ENCODE data around the gene CHST11. TPM values are rescaled to one million over a fixed set of nuclear protein-coding genes. Genes with fewer than 3 reads are reported as not detected.

The CHST11 gene
- total and polyA plus RNA-seq, 9 of the 15 experiments (the other 6 are each of a cell fraction or from before 2014, with no cell fraction given): 2.3 to 38.7 (median 15.0) TPM

- FAIRE-seq (no peak), ATAC-seq (no peak), DNase-seq (ENCODE audit: extremely low read depth in 1 of 4, low spot score in 3 of 4) (no peak)
- WGBS (ENCODE audit: insufficient coverage, low coverage, missing lambda C conversion rate): 89% methylated on average over 5 of the region's 5 CpGs
- H3K79me2 ChIP-seq (ENCODE audit: control insufficient read depth, insufficient read depth, low read length): peaks cover 56% of the 10 kb centered on the region
- POLR2A ChIA-PET: interaction anchor here (1.0 to 1.2 kb wide), 3 partner anchors 8 to 45 kb away, joined by 3 read pairs; no protein-coding TSS in a partner anchor
- BruUV-seq (replicated peaks): no TSS peak
- H3K36me3 ChIP-seq (ENCODE audit: control insufficient read depth, insufficient read depth, low read length): peaks cover 5% of the 10 kb centered on the region; the same call in 1 of the 3 replicates
- H3K4me2 ChIP-seq (ENCODE audit: insufficient read depth, low read length): no peak overlapping the region
- no peak overlapping the region for H3K4me3 ChIP-seq
- H4K20me1 ChIP-seq (replicated peaks; ENCODE audit: control insufficient read depth, insufficient read depth, low read length): 0 out of 2 replicates have a peak, but pooled peaks cover 8% of the 10 kb centered on the region
- H3K4me1 ChIP-seq (replicated peaks in 1 of 2; ENCODE audit: control insufficient read depth in 2 of 2, insufficient read depth in 2 of 2, low read length in 2 of 2): peaks cover 0 to 3% of the 10 kb centered on the region in 2 experiments; a peak in 2 of 5 replicates
- no peaks in the 10 kb centered on the region for H3K9me1 ChIP-seq (ENCODE audit: control insufficient read depth, insufficient read depth, low read length)
- in situ Hi-C loops (cut with MboI) (no loop called here), intact Hi-C loops (cut with micrococcal nuclease) (no loop called here)
- TF ChIP-seq GATAD2B (IDR thresholded peaks at IDR 0.05; ENCODE audit: borderline replicate concordance): no peak
- no peak for TF ChIP-seq CCNT2 (IDR thresholded peaks at IDR 0.05; ENCODE audit: borderline replicate concordance, extremely low read depth, insufficient read length, low read depth, low read length)
- TF ChIP-seq SREBF2 (CRISPR knock-in tag; IDR thresholded peaks at IDR 0.05): no peak
- no peak for TF ChIP-seq ZNF324 (CRISPR knock-in tag; IDR thresholded peaks at IDR 0.05)
- TF ChIP-seq, protein P1, sequence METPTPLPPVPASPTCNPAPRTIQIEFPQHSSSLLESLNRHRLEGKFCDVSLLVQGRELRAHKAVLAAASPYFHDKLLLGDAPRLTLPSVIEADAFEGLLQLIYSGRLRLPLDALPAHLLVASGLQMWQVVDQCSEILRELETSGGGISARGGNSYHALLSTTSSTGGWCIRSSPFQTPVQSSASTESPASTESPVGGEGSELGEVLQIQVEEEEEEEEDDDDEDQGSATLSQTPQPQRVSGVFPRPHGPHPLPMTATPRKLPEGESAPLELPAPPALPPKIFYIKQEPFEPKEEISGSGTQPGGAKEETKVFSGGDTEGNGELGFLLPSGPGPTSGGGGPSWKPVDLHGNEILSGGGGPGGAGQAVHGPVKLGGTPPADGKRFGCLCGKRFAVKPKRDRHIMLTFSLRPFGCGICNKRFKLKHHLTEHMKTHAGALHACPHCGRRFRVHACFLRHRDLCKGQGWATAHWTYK (CRISPR knock-in tag; IDR thresholded peaks at IDR 0.05): no peak
- TF ChIP-seq ZNF740 (CRISPR knock-in tag; IDR thresholded peaks at IDR 0.05): no peak
- no peak for TF ChIP-seq ZNF740 (tag; IDR thresholded peaks at IDR 0.05)
- H3K9ac ChIP-seq (ENCODE audit: insufficient read depth in 1 of 2, low read depth in 2 of 2, low read length in 2 of 2): no peak overlapping the region
- H3K27me3 ChIP-seq (ENCODE audit: control insufficient read depth in 2 of 2, insufficient read depth in 2 of 2, low read length in 2 of 2): no peaks in the 10 kb centered on the region
- no peaks in the 10 kb centered on the region for H3K9me3 ChIP-seq (replicated peaks; ENCODE audit: control insufficient read depth, insufficient read depth, low read depth, low read length)
- no peak overlapping the region for H3K27ac ChIP-seq (ENCODE audit: extremely low read depth, low read depth, low read length)
- CTCF ChIA-PET (ENCODE audit: low intra/inter-chr PET ratio): no interaction called here
- H2AFZ ChIP-seq (ENCODE audit: low read depth, low read length): no peak overlapping the region
Observed at GRCh38 chr12:104502217-104502616, 45.5 kb downstream of the CHST11 start.
